NCI-H345 treated with DMSO at 0.1 percent for 48 hours (cell line): ENCODE results near the gene NMUR1.

ENCODE experiments used
- DNase-seq: peaks from one replicate; lab custom pipeline; 2025; ENCODE audit not compliant: unreplicated experiment; lab: John Stamatoyannopoulos, UW

NMUR1 gene

DNA sequence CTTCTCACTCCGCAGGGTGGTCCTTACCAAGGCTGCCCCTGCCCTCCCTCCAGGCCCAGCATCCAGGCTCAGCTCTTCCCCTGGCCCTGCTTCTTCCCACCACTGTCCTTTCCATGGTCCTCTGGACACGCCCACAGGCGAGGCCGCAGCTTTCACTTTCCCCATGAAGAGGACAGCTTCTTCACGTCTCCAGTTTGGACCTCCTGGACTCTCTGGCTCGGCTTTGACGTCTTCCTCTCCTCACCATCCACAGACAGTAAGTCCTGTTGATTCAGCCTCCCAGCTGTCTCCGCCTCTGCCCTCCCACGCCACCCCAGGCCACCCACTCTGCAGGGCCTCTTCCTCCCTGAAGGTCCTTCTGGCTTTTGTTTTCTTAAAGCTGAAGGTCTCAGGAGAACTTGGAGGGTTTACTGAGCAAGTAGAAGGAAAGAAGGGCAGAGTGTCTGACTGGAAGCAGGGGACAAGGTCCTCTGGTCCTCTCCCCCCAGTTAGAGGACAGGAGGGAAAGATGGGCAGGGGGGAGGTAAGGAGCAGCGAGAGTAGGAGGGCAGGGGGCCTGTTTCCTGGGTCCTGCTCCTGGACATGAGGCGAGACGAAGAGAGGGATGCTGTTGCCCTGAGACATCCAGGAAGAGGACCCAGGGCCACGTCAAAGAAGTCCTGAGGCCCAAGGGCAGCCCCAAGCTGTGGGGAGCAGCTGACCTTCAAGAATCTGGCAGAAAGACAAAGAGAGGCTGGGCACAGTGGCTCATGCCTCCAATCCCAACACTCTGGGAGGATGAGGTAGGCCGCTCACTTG, 24.7 kb upstream of the NMUR1 start:
- DNase-seq, result no peak

DNA sequence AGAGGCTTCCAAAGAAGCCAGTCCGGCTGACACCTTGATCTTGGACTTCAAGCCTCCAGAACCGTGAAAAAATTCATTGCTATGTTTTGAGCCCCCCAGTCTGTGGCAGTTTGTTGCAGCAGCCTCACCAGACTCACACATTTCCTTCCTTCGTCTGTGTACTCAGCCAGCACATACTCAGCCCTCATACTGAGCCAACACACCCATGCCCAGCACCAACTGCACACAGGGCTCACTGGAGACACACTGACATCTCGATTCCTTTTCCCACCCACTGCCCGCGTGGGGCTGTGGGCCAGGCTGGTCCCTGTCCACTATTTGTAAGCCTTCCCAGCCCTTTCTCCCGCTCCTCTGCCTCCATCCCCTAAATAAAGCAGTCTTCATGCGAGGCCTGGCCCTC, 24.1 kb upstream of the NMUR1 start:
- no peak for DNase-seq

- DNase-seq, result no peak
Observed at GRCh38 chr2:231552752-231553151, 22.5 kb upstream of the NMUR1 start.

GRCh38 chr2:231549446-231550239, 19.4 kb upstream of the NMUR1 start:
- no peak for DNase-seq

- no peak for DNase-seq
Observed at GRCh38 chr2:231548752-231549151, 18.5 kb upstream of the NMUR1 start.

- DNase-seq, result no peak
Observed at GRCh38 chr2:231547315-231548110, 17.3 kb upstream of the NMUR1 start.

DNA sequence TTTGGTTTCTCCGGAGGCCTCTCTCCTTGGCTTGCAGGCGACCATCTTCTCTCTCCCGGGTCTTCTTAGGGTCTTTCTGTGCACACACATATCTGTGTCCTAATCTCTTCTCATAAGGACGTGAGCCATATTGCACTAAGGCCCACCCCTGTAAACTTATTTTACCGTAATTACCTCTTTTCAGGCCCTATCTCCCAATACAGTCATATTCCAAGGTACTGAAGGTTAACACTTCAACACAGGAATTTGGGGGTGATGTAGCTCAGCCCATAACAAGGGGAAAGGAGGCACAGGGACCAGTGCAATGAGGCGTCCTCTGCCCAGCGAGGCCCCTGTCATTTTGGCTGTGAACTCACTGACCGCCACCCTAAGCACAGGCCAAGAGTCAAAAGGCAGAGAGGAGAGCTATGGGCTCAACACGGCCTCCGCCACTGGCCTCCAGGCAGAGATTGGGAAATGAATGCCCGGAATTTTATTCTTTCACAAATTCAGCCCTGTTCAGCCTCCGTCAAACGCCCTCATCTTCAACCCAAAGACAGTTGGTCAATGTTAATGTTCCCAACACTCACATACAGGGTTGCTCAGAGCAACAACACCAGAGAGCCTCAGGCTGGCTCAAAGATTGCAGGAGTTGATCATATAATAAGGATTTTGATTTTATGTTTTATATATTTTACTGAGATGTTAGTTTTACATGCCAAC, 15.9 kb upstream of the NMUR1 start:
- no peak for DNase-seq

DNA sequence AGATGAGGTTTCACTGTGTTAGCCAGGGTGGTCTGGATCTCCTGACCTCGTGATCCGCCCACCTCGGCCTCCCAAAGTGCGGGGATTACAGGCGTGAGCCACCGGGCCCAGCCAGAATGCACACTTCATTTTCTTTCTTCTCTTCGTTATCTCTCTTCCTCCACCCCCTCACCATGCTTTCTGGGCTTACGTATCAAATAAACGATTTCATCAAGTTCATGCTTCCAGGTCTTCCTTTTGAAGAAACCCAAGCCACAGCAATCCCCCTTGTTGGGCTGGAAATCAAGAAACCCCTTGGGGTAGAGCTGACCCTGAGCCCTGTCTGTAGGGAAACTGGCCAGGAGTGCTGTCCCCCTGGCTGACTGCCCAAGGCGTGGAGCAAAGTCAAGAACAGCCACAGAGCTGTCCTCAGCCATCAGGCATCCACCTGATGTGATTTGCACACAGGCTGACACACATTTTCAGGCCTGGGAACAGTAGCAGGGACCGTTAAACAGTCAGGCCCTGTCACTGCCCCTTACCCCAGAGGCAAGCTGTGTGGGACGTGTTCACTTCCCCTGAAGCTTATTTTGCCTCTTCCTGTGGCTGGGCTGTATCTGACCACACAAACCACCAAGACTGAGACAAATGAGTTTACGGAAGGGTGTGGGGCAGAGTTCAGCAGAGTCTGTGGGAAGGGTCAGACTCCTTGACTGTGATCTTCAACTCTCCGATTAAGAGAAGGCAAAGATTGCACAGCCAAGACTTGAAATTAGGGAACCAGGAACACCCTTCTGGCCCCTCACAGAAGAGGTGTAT, 15.1 kb upstream of the NMUR1 start:
- DNase-seq, result no peak

- no peak for DNase-seq
Observed at GRCh38 chr2:231542136-231542535, 11.9 kb upstream of the NMUR1 start.

DNA sequence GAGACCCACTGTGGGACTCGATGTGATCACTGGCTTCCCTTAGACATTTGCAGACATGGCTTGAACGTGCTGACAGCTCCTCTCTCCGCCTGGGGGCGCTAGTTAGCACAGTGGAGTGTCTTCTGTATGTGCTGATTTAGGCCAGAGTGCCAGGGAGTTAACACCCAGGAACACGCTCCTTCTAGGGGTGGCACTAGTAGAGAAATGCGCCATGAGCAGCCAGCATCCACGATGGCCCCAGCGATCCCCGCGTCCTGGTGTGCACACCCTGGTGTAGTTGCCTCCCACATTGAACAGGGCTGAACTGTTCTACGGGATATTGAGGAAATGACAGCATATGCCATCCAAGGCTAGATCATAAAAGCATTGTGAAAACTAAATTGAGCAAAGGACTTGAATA, 11.4 kb upstream of the NMUR1 start:
- no peak for DNase-seq

- DNase-seq, result no peak
Observed at GRCh38 chr2:231539991-231540390, 9.7 kb upstream of the NMUR1 start.

DNA sequence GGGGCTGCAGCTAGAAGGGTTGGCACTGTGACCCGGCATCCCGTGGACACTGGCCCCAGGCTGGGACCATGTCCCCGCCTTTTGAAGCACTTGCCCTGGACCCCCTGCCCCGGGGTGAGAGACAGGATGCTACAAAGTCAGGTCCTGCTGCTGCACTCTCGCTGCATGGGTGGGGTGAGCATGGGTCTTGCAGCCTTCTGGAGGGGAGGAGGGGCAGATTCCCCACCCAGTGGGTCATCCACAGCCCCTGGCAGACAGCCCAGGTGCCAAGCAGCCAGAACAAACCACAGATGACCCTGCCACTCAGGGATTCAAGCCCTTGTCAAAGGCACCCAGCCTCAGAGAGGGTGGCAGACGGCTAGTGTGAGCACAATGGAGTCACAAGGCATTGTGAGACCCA, 5.7 kb upstream of the NMUR1 start:
- DNase-seq, result no peak

GRCh38 chr2:231533777-231534125, 3.5 kb upstream of the NMUR1 start:
- DNase-seq, result no peak

DNA sequence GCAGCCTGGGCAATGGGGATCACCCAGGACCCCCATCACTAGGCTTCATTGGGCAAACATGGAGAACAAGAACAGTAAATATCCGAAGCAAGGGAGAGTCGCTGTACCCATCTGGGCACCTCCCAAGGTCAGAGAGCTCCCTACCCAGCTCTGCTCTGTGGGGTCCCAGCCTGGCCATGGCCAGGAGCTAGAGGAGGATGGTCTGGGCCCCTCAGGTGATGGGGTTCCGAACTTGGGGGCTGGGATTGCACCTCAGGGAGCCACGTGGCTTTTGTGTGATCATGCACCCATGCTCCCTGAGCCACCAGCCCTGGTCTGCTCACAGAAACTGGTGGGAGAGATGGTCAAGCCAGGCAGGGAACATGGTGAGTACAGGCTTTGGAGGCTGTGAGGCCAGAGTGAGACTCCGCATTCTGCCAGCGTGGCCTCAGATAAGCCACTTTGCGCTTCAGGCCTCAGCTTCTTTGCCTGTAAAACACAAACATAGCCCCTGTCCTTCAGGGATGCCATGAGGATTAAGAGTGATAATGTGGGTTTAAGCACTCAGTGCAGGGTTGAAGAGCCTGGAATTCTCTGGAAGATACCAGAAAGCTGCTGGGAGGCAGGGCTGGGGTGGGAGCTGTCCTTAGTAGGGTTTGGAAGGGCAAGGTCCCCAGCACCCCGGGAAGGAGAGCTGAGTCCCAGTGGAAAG, 3.0 kb upstream of the NMUR1 start:
- DNase-seq, result no peak

DNA sequence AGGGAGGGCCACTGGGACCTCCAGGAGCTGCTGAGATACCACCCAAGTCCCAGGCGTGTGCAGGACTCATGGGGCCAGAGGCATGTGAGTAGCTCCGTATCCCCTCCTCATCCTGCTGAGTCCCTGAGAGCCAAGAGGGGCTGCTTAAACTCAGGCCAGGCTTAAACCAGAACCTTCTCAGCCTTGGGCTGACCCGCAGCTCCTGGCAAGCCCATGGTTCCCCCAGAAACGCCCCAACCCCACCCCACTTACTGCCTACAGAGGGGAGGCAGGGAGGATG, 2.5 kb upstream of the NMUR1 start:
- DNase-seq, result no peak

- DNase-seq, result no peak
Observed at GRCh38 chr2:231531883-231532755, 1.9 kb upstream of the NMUR1 start.

GRCh38 chr2:231531466-231531865, 1.2 kb upstream of the NMUR1 start:
- DNase-seq, result no peak

GRCh38 chr2:231528636-231529030, 1.6 kb downstream of the NMUR1 start:
- no peak for DNase-seq
